Left renal pelvis (tissue), 4 donors: ENCODE measurements around the gene DOLK. TPM values are rescaled to one million over a fixed set of nuclear protein-coding genes. Genes with fewer than 3 reads are reported as not detected.

Experiments used
- DNase-seq, 4 donors: peaks; one replicate each; pipeline ENCODE4 v3.0.0-alpha.2; 2013; ENCODE audit warnings: low read depth in 4 of 4, low spot score in 3 of 4
- polyA plus RNA-seq, 4 donors: library from polyadenylated mRNA; unstranded; fragments of 120-200 nt; gene quantifications; one replicate each; pipeline ENCODE4 v1.2.1, GENCODE V29; 2013; ENCODE audit not compliant: insufficient read length in 4 of 4

The DOLK gene
- polyA plus RNA-seq, 4 donors = 12.3 to 17.3 (median 16.0) TPM

- DNase-seq = no peak
Measured at GRCh38 chr9:128936171-128936865, 11.1 kb downstream of the DOLK start.

- DNase-seq = no peak
Measured at GRCh38 chr9:128933731-128934130, 13.7 kb downstream of the DOLK start.

- DNase-seq = no peak
Measured at GRCh38 chr9:128929560-128929959, 17.8 kb downstream of the DOLK start.

DNA sequence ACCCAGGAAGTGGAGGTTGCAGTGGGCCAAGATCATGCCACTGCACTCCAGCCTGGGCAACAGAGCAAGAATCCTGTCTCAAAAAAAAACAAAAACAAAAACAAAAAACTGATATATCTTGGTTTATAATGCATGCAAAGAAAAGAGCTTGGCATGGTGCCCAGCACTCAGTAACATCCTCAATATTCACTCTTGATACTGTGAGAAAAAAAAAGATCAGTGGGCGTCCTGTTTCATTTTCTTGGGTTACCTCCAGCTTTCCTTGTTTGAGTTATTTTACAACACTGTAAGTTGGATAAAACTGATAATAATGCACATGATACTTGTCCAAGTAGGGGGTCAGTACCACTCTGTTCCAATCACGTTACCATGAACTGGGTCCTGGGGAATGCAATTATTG is 18.8 kb downstream of the DOLK start:
- no peak for DNase-seq

DNA sequence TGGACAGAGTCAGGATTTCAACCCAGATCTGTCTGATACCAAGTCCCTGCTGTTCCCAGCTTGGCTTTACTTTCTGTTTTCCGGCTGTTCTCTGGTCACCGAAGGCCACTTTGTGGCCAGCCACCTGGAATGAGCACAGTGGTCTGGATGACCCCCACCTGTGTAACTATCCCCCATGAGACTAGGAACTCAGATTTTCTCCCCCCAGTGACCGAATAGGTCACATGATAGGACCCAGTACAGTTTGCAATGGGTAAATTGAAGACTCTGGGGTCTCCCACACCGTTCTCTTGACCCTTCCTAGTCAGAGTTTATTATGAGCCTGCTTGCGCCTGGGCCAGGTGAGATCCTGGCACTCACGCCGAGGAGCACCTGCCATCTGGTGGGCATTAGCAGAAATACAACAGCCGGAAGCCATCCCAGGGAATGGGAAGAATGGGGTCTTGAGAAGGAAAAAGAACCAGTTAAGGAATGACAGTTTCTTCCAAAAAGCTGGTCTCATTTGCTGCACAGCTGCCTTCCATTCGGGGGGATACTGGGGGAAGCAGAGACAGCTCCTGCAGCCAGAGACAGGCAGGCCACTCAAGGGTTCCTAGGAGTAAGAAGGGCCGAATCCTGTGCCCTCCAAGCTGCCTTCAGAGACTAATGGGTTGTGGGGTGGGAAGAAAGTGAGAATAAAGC is 19.5 kb downstream of the DOLK start:
- no peak for DNase-seq

GRCh38 chr9:128923493-128923883 is 23.9 kb downstream of the DOLK start:
- no peak for DNase-seq

DNA sequence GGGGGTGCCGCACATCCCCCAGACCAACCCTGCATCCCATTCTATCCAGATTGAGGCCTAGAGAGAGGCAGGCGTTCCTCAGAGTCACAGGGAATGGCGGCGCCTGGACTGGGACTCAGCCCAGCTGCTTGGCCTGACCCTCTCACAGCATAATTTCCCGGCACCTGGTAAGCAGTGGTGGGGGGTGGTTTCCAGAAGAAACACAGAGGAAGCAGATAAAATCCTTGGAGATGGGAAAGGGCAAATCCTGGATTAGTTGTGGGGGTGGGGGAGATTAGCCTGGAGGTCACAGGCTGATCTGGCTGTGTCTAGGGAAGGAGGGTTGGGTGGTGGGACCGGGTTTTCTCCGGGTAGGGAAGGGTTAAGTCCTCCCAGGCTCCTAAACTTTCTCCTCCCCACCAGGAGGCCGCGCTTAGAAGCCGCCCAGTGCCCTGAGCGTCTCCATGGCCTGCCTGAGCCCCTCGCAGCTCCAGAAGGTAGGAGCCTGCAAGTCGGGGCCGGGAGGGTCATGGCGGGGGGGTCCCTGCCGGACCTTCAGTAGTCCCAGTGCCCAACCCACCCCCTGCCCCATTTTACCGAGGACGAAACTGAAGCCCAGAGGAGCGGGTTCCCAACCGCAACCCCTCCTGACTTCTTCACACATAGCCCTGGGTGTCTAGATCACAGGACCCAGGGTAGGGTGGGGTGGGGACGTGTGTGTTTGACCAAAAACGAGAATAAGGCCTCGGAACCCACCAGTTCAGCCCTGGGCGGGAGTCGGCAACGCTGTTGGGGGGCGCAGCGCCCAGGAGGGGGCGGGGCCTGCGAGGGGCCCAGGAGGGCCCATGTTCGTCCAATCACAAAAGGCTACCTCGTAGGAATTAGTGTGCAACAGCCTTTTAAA is 25.3 kb downstream of the DOLK start:
- peak; percentile 52 to 75 (median 70) for DNase-seq

GRCh38 chr9:128920381-128921058 is 26.9 kb downstream of the DOLK start, which contains the start of gene PHYHD1:
PHYHD1 (plus strand) TSS chr9:128920982; CDS start chr9:128922324, 1,342 bp downstream.
- no peak for DNase-seq

DNA sequence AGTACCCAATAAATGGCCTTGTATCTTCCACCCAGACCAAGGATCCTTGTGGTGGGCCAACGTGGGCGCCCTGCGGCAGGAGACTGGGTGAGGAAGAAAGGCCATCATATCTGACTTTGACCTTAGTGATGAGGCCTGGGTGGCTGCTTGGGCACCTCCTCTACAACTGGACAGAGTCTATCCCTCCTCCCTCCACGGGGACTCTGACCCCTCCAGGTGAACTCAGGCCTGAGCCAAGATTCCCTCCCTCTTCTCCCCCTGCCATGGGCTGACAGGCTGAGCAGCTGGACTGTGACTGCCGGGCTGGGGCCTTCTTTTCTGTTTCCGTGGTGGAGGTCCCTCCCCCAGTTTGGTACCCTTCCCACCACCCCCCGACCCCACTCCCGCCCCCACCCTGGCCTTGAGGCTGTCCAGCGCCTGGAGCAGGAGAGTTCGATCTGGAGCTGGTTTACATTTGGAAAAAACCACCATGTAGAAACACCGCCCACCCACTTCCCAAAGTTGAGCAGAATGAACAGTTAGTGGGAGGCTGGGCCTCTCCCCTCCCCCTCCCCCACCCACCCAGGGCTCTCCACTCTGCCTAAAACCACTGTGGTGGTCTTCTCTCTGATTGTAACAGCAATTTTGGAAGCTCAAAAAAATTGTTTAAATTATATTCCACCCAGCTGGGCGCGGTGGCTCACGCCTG is 27.9 kb downstream of the DOLK start:
- no peak for DNase-seq

DNA sequence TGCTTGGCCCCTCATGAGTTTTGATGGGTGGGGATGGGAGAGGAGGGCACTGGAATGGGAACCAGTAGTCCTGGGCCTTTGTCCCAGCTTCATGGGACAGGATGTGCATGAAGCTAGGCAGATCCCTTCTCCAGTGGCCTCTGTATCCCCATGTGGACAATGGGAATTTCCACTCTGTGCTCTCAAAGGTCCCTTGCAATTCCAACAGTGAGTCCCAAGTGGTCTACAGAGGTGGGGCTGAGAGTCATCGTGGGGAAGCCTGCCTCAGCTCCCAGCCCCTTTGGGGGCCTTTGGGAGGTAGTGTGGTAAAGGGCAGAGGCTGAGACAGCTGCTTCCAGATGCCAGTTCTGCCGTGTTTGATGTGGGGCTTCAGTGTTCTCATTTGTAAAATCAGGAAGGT is 28.5 kb downstream of the DOLK start:
- no peak for DNase-seq

- no peak for DNase-seq
Measured at GRCh38 chr9:128917151-128917849, 30.1 kb downstream of the DOLK start.

DNA sequence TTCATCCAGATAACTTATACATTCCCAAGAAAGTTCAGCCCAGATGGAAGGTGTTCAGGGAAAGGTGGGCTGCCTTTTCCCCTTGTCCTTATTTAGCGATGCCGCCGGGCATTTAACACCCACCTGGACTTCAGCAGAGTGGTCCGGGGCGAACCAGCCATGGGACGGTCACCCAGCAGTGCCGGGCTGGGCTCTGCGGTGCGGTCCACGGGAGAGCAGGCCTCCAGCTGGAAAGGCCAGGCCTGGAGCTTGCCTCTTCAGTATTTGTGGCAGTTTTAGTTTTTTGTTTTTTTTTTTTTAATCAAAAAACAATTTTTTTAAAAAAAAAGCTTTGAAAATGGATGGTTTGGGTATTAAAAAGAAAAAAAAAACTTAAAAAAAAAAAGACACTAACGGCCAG is 30.7 kb downstream of the DOLK start:
- DNase-seq = no peak

GRCh38 chr9:128916204-128916603 is 31.2 kb downstream of the DOLK start:
- no peak for DNase-seq

DNA sequence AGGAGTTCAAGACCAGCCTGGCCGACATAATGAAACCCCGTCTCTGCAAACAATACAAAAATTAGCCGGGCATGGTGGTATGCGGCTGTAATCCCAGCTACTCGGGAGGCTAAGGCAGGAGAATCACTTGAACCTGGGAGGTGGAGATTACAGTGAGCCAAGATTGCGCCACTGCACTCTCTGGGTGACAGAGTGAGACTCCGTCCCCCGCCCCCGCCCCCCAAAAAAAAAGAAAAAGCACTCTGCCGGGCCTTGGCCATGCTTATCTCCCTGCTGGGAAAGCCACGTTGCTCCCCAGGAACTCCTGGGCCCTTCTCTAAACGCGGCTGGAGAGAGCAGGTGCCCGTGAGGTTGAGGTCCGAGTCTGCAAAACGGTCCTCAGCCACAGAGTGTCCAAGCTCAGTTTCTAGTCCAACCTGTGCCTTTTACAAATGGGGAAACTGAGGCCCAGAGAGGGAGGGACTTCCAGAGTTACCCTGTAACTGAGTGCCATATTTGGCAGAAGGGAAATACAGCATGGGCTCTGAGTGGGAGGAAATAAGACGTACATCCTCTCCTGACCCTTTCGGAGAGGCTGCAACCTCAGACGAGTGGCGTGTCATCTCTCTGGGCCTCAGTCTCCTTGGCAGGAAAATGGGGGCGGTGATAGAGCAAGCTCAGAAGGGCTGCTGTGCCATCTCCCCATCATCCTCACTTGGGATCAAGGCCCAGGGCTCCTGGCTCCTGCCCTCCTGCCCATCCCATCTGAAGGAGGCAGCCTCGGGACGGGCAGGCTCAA is 33.2 kb downstream of the DOLK start:
- DNase-seq = no peak

GRCh38 chr9:128913048-128913900 is 34.1 kb downstream of the DOLK start:
- no peak for DNase-seq

- DNase-seq = no peak
Measured at GRCh38 chr9:128912270-128912853, 35.0 kb downstream of the DOLK start.

GRCh38 chr9:128911529-128912035 is 35.8 kb downstream of the DOLK start:
- DNase-seq = no peak
